ENCODE measurements around the gene CARM1.

The CARM1 gene

GRCh38 chr19:10913716-10914340 lies 42.5 kb downstream of the CARM1 start:
- H3K27me3 ChIP-seq (ENCODE audit: insufficient read depth, poor library complexity, severe bottlenecking), result no peaks in the 10 kb centered on the region
- H3K27ac ChIP-seq (ENCODE audit: poor library complexity, severe bottlenecking), result no peak overlapping the region
- H3K36me3 ChIP-seq (ENCODE audit: low read depth), result peaks cover 40% of the 10 kb centered on the region
- TF ChIP-seq CTCF (IDR thresholded peaks at IDR 0.05; ENCODE audit: poor library complexity, severe bottlenecking), result no peak
- H3K4me3 ChIP-seq (ENCODE audit: severe bottlenecking), result no peak overlapping the region
- ATAC-seq (ENCODE audit: low read depth), result no peak
- no peak for DNase-seq (ENCODE audit: low spot score)
- H3K4me1 ChIP-seq (ENCODE audit: insufficient read depth, poor library complexity, severe bottlenecking), result peaks cover 10% of the 10 kb centered on the region
- no peaks in the 10 kb centered on the region for H3K9me3 ChIP-seq (ENCODE audit: severe bottlenecking)

DNA sequence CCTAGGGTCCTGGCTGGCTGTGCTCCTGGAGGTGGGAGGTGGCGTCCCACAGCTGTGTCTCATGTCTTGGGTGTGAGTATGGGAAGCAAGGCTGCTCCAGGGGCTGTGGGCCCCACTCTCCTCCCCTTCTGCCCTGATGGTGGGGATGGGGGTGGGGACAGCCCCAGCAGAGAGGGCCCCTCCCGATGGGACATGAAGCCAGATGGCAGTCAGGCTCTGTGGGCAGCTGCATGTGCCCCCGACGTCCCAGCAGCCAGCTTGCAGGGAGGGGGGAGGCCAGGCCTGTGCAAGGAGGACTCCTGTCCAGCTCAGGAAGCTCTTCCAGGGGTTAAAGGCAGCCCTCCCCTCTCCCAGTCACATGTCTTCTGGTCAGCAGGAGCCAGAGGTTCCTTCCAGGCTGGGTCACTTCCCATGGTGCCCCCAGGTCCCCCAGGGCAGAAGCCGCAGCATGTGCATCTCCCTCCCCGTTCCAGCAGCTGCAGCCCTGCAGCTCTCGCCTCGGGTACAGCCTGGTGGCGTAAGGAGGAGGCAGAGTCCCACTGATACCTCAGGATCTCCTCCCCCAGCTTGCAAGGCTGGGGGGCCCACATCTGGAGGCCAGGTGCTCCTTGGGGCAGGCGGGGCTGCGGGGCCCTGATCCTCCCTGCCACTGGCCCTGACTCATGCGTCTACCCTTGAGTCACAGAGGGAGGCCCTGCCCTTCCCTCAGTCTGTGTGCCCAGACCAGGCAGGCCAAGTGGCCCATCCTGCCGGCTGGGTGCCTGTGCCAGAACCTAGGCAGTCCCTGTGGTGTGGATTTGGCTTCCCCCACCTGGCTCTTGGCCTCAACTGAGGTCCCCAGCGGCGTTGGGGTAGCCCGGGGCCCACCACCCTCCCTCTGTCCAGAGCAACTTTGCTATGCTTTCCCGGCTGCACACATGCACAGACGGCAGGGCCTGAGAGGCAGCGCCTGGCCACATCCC lies 44.1 kb downstream of the CARM1 start:
- H3K27me3 ChIP-seq (ENCODE audit: insufficient read depth, poor library complexity, severe bottlenecking), result no peaks in the 10 kb centered on the region
- TF ChIP-seq CTCF (IDR thresholded peaks at IDR 0.05; ENCODE audit: poor library complexity, severe bottlenecking), result peak; percentile 15
- DNase-seq (ENCODE audit: low spot score) (peak; percentile 83), ATAC-seq (ENCODE audit: low read depth) (peak; percentile 97)
- peaks cover 32% of the 10 kb centered on the region for H3K36me3 ChIP-seq (ENCODE audit: low read depth)
- H3K27ac ChIP-seq (ENCODE audit: poor library complexity, severe bottlenecking), result peak overlapping the region; percentile 37
- H3K9me3 ChIP-seq (ENCODE audit: severe bottlenecking), result no peaks in the 10 kb centered on the region
- peaks cover 10% of the 10 kb centered on the region for H3K4me1 ChIP-seq (ENCODE audit: insufficient read depth, poor library complexity, severe bottlenecking)
- no peak overlapping the region for H3K4me3 ChIP-seq (ENCODE audit: severe bottlenecking)

DNA sequence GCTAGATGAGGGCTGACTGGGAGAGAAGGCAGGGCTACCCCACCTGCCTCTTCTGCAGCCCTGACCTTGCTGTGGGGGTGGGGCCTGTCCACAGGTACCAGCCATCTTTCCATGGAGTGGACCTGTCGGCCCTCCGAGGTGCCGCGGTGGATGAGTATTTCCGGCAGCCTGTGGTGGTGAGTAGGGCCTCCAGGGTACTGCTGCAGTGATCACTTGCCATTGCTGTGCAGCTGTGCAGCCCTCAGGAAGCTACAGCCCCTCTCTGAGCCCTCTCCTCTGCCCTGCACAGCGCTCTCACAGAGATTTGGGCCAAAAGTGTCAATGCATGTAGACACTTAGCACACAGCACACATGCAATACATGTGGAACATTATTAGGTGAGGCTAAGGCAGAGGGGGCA lies 45.2 kb downstream of the CARM1 start:
- ATAC-seq (ENCODE audit: low read depth), result no peak
- no peak overlapping the region for H3K27ac ChIP-seq (ENCODE audit: poor library complexity, severe bottlenecking)
- H3K9me3 ChIP-seq (ENCODE audit: severe bottlenecking), result no peaks in the 10 kb centered on the region
- no peaks in the 10 kb centered on the region for H3K27me3 ChIP-seq (ENCODE audit: insufficient read depth, poor library complexity, severe bottlenecking)
- peaks cover 43% of the 10 kb centered on the region for H3K36me3 ChIP-seq (ENCODE audit: low read depth)
- peaks cover 10% of the 10 kb centered on the region for H3K4me1 ChIP-seq (ENCODE audit: insufficient read depth, poor library complexity, severe bottlenecking)
- no peak for TF ChIP-seq CTCF (IDR thresholded peaks at IDR 0.05; ENCODE audit: poor library complexity, severe bottlenecking)
- no peak for DNase-seq (ENCODE audit: low spot score)
- H3K4me3 ChIP-seq (ENCODE audit: severe bottlenecking), result no peak overlapping the region

DNA sequence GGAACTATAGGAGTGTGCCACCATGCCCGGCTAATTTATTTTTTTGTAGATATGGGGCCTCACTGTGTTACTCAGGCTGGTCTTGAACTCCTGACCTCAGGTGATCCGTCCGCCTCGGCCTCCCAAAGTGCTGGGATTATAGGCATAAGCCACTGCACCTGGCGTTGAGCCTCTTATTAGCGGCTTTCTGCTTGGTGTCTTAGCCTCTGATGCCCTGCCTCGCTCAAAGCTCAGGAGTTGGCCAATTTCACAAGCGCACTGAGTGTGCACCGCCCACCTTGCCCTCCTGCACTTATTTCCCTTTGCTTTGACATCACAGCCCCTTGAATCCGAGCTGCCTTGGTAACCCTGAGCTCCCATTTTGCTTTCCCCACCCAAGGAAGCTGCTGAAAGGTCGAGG lies 47.0 kb downstream of the CARM1 start:
- Histone ChIP-seq H3K4me3 (ENCODE audit: severe bottlenecking) (no peak overlapping the region), H3K27me3 (ENCODE audit: insufficient read depth, poor library complexity, severe bottlenecking) (no peaks in the 10 kb centered on the region), H3K27ac (ENCODE audit: poor library complexity, severe bottlenecking) (no peak overlapping the region), H3K4me1 (ENCODE audit: insufficient read depth, poor library complexity, severe bottlenecking) (peaks cover 10% of the 10 kb centered on the region), H3K36me3 (ENCODE audit: low read depth) (peaks cover 57% of the 10 kb centered on the region), H3K9me3 (ENCODE audit: severe bottlenecking) (no peaks in the 10 kb centered on the region)
- DNase-seq (ENCODE audit: low spot score) (no peak), ATAC-seq (ENCODE audit: low read depth) (no peak)
- no peak for TF ChIP-seq CTCF (IDR thresholded peaks at IDR 0.05; ENCODE audit: poor library complexity, severe bottlenecking)
